ENCODE measurements around the gene CSTB. TPM values are rescaled to one million over a fixed set of nuclear protein-coding genes. Genes with fewer than 3 reads are reported as not detected.

The CSTB gene
- total RNA-seq, 1 donor from 2014 or later: 7.1 TPM

GRCh38 chr21:43782431-43783097 lies 6.5 kb upstream of the CSTB start:
- H3K9me3 ChIP-seq (ENCODE audit: low read depth): no peaks in the 10 kb centered on the region
- DNase-seq (ENCODE audit: low spot score): no peak
- H3K79me2 ChIP-seq (ENCODE audit: low read depth): no peaks in the 10 kb centered on the region
- peaks cover 15% of the 10 kb centered on the region for H3F3A ChIP-seq (ENCODE audit: low read depth)
- no peak overlapping the region for H3K4me3 Mint-ChIP-seq
- peaks cover 11% of the 10 kb centered on the region for H3K4me1 Mint-ChIP-seq
- no peak overlapping the region for H3K4me2 ChIP-seq
- TF ChIP-seq, protein P1, sequence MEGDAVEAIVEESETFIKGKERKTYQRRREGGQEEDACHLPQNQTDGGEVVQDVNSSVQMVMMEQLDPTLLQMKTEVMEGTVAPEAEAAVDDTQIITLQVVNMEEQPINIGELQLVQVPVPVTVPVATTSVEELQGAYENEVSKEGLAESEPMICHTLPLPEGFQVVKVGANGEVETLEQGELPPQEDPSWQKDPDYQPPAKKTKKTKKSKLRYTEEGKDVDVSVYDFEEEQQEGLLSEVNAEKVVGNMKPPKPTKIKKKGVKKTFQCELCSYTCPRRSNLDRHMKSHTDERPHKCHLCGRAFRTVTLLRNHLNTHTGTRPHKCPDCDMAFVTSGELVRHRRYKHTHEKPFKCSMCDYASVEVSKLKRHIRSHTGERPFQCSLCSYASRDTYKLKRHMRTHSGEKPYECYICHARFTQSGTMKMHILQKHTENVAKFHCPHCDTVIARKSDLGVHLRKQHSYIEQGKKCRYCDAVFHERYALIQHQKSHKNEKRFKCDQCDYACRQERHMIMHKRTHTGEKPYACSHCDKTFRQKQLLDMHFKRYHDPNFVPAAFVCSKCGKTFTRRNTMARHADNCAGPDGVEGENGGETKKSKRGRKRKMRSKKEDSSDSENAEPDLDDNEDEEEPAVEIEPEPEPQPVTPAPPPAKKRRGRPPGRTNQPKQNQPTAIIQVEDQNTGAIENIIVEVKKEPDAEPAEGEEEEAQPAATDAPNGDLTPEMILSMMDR (IDR thresholded peaks at IDR 0.05): no peak
- TF ChIP-seq EZH2 (IDR thresholded peaks at IDR 0.05): no peak
- TF ChIP-seq EZH2phosphoT487 (IDR thresholded peaks at IDR 0.05): no peak
- no peak overlapping the region for H3K9ac ChIP-seq
- H4K20me1 ChIP-seq (ENCODE audit: low read depth): no peaks in the 10 kb centered on the region
- peaks cover 8% of the 10 kb centered on the region for H3K4me1 ChIP-seq
- H3K9me3 Mint-ChIP-seq: peaks cover 4% of the 10 kb centered on the region
- H3K4me3 ChIP-seq: no peak overlapping the region
- no peaks in the 10 kb centered on the region for H3K36me3 Mint-ChIP-seq
- no peak overlapping the region for H3K27ac ChIP-seq
- H3K27me3 ChIP-seq: no peaks in the 10 kb centered on the region
- no peak overlapping the region for H3K27ac Mint-ChIP-seq
- H3K27me3 Mint-ChIP-seq (ENCODE audit: insufficient read depth, low read depth): peaks cover 8% of the 10 kb centered on the region
- no peak overlapping the region for H2AFZ ChIP-seq (replicated peaks)
- no peaks in the 10 kb centered on the region for H3K36me3 ChIP-seq

- no peaks in the 10 kb centered on the region for H3K36me3 Mint-ChIP-seq
- H3K4me1 Mint-ChIP-seq: peaks cover 12% of the 10 kb centered on the region
- H3K4me1 ChIP-seq: peaks cover 8% of the 10 kb centered on the region
- no peak for DNase-seq (ENCODE audit: low spot score)
- no peak overlapping the region for H3K9ac ChIP-seq
- no peaks in the 10 kb centered on the region for H3K79me2 ChIP-seq (ENCODE audit: low read depth)
- H3K27ac ChIP-seq: no peak overlapping the region
- no peak overlapping the region for H2AFZ ChIP-seq (replicated peaks)
- no peak overlapping the region for H3K4me3 ChIP-seq
- H3K36me3 ChIP-seq: no peaks in the 10 kb centered on the region
- TF ChIP-seq EZH2 (IDR thresholded peaks at IDR 0.05) (no peak), EZH2phosphoT487 (IDR thresholded peaks at IDR 0.05) (no peak)
- TF ChIP-seq, protein P1 (IDR thresholded peaks at IDR 0.05): no peak
- H3K27ac Mint-ChIP-seq: peak overlapping the region; percentile 33
- peaks cover 8% of the 10 kb centered on the region for H3K27me3 Mint-ChIP-seq (ENCODE audit: insufficient read depth, low read depth)
- H3K27me3 ChIP-seq: no peaks in the 10 kb centered on the region
- no peak overlapping the region for H3K4me2 ChIP-seq
- H3F3A ChIP-seq (ENCODE audit: low read depth): peaks cover 18% of the 10 kb centered on the region
- H3K9me3 ChIP-seq (ENCODE audit: low read depth): no peaks in the 10 kb centered on the region
- H3K4me3 Mint-ChIP-seq: no peak overlapping the region
- H3K9me3 Mint-ChIP-seq: peaks cover 4% of the 10 kb centered on the region
- H4K20me1 ChIP-seq (ENCODE audit: low read depth): no peaks in the 10 kb centered on the region
These were observed 5.7 kb upstream of the CSTB start for GRCh38 chr21:43781846-43782245.

GRCh38 chr21:43779660-43780059 lies 3.6 kb upstream of the CSTB start:
- Histone ChIP-seq H3K9me3 (ENCODE audit: low read depth) (no peaks in the 10 kb centered on the region), H3K4me1 (peaks cover 8% of the 10 kb centered on the region), H4K20me1 (ENCODE audit: low read depth) (no peaks in the 10 kb centered on the region), H3K27me3 (no peaks in the 10 kb centered on the region), H3K9ac (no peak overlapping the region), H3K79me2 (ENCODE audit: low read depth) (peaks cover 12% of the 10 kb centered on the region), H3K27ac (no peak overlapping the region), H3K36me3 (no peaks in the 10 kb centered on the region), H3K4me2 (no peak overlapping the region), H2AFZ (replicated peaks) (no peak overlapping the region), H3K4me3 (no peak overlapping the region), H3F3A (ENCODE audit: low read depth) (peaks cover 20% of the 10 kb centered on the region)
- H3K4me1 Mint-ChIP-seq: peaks cover 19% of the 10 kb centered on the region
- TF ChIP-seq, protein P1 (IDR thresholded peaks at IDR 0.05): no peak
- TF ChIP-seq EZH2 (IDR thresholded peaks at IDR 0.05) (no peak), EZH2phosphoT487 (IDR thresholded peaks at IDR 0.05) (no peak)
- no peak overlapping the region for H3K27ac Mint-ChIP-seq
- no peak for DNase-seq (ENCODE audit: low spot score)
- H3K36me3 Mint-ChIP-seq: no peaks in the 10 kb centered on the region
- H3K4me3 Mint-ChIP-seq: no peak overlapping the region
- H3K27me3 Mint-ChIP-seq (ENCODE audit: insufficient read depth, low read depth): peaks cover 8% of the 10 kb centered on the region
- H3K9me3 Mint-ChIP-seq: no peaks in the 10 kb centered on the region
